ENCODE data around the gene MIEN1. TPM values are rescaled to one million over a fixed set of nuclear protein-coding genes. Genes with fewer than 3 reads are reported as not detected.
"Not testable (repeated sequence)": the region's sequence is repeated elsewhere in the genome, so short reads cannot be mapped to it uniquely, and the experiment has no call there.

The MIEN1 gene
- total RNA-seq, 1 donor from 2014 or later: 47.9 TPM

- DNase-seq (ENCODE audit: low read depth): no peak
Measured at GRCh38 chr17:39742126-39742855, 12.0 kb upstream of the MIEN1 start.

DNA sequence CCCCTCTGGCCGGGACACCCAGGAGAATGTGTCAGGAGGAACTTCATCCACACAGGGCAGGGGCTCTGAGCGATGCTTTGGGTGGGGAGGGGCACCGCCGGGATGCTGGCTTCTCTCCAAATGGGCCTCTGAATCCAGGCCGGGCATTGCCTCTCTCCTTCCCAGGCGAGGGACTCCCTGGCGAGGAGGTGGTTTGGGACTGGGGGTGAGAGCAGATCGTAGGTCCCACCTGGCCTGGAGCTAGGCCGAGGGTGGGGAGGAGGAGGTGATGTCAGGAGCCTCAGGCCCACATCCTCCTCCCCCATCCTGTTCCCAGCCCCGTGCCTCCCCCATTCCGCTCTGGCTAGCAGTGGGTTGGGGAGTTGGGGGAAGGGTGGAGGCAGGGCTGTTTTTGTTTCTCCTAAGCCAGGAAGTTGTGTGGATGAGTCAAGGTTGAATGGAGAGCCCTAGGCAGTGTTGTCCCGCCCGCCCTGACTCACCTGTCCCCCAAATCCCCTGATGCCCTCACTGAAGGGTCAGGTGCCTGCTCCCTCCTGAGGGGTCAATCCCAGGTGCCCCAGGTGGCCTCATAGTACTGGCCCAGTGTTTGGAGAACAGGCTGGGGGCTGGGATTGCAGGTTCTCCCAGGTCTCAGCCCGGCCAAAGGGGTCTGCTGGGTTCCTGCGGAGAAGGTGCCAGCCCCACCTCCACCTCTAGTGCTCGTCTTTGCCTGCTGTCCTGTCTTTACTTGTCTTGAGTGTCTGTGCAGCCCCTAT is 10.2 kb upstream of the MIEN1 start:
- DNase-seq (ENCODE audit: low read depth): no peak

DNA sequence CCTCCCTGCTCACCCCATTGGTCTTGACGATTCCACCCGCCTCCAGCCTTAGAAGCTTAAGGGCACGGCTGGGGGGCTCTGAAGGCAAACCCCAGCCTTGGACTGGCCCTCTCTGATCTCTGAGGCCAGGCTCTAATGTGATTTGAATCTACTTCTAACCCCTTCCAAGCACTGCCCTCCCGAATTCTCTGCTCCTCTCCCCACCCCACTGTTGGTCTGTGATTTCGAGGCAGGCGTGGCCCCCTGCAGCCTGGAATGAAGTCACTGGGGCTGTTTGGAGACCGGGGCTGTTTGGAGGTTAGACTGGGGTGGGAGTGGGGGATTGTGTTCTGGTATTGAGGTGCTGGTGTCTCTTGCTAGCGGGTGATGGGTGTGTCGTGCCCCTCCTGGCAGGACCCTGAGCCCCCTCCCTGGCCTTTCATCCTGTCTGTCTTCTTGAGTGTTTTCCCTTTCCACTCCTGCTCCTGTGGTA is 9.6 kb upstream of the MIEN1 start:
- no peak for DNase-seq (ENCODE audit: low read depth)

- no peak for DNase-seq (ENCODE audit: low read depth)
Measured at GRCh38 chr17:39738983-39739884, 8.9 kb upstream of the MIEN1 start.

GRCh38 chr17:39738568-39738901 is 8.2 kb upstream of the MIEN1 start:
- no peak for DNase-seq (ENCODE audit: low read depth)

DNA sequence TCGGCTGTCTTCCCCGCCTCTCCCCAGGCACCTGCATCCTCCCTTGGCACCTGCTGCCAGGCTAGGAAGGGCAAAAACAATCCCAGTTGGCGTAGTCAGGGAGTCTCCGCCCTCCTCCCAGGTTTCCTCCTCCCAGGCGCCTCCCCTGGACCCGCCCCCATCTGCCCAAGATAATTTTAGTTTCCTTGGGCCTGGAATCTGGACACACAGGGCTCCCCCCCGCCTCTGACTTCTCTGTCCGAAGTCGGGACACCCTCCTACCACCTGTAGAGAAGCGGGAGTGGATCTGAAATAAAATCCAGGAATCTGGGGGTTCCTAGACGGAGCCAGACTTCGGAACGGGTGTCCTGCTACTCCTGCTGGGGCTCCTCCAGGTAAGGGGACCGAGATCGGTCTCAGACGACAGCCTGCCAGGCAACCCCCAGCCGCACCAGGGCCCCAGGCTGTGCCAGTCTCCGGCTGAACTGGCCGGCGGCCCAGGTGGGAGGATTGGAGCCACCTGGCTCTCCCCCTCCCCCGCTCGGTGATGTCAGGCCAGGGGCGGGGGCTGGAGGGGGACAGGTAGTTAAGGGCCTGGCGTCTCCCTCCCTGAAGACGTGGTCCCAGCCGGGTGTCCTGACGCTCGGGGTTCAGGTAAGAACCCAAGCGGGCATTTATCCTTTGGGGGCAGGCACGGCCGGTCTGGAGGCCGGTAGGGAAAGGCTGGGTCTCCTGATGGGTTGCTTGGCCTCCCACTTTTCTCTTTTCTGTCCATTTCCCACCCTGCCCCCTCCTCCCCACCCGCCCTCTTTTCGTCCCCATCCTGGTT is 7.6 kb upstream of the MIEN1 start, which contains the start of gene GRB7:
Gene GRB7, plus strand, starts transcription at position 179 of the 808 bp plus-strand sequence. CDS start 4,364 bp downstream, outside the sequence.
- DNase-seq (ENCODE audit: low read depth): no peak

GRCh38 chr17:39737206-39737759 is 7.0 kb upstream of the MIEN1 start:
- no peak for DNase-seq (ENCODE audit: low read depth)

GRCh38 chr17:39736319-39737165 is 6.2 kb upstream of the MIEN1 start:
- peak; percentile 39 for DNase-seq (ENCODE audit: low read depth)

DNA sequence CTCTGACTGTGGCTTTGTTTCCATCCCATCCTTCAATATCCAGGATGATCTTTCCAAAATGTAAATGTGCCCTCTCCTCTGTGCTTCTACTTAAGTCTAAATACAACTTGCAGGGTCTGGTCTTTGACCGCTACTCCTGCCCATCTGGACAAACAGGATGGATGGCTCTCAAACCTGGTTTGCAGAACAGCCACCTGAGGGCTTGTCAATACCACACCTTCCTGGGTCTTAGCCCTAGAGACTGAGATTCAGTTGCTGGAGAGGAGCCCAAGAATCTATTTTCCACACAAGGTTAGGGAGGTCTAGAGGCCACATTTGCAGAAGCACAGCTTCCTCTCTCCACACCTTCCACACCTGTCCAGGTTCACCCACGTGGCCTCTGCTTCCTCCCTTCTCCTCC is 5.5 kb upstream of the MIEN1 start:
- no peak for DNase-seq (ENCODE audit: low read depth)

DNA sequence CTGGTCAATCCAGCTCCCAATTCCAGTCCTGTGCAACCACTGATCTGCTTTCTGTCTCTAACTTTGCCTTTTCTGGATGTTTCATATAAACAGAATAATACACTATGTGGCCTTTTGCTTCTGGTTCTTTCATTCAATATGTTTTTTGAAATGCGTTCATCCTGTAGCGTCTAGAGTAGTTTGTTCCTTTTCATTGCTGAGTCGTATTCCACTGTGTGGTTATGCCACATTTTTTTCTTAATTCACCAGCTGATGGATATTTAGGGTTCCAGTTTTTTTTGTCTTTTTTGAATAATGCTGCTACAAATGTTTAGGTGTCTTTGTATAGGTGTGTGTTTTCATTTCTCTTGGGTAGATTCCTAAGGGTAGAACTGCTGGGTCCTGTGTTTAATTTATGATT is 2.3 kb upstream of the MIEN1 start:
- no peak for DNase-seq (ENCODE audit: low read depth)

GRCh38 chr17:39729280-39729851 is 966 bp downstream of the MIEN1 start:
- peak; percentile 24 for DNase-seq (ENCODE audit: low read depth)

GRCh38 chr17:39727556-39727955 is 2.8 kb downstream of the MIEN1 start:
- DNase-seq (ENCODE audit: low read depth): no peak

DNA sequence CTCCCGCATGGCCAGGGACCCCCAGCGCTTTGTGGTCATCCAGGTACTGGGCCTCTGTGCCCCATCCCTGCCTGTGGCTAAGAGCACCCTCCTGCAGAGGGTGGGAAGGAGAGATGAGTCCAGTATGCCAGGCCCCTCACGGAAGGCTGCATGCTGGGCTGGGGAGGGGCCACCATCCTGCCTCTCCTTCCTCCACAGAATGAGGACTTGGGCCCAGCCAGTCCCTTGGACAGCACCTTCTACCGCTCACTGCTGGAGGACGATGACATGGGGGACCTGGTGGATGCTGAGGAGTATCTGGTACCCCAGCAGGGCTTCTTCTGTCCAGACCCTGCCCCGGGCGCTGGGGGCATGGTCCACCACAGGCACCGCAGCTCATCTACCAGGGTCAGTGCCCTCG is 3.7 kb downstream of the MIEN1 start:
- DNase-seq (ENCODE audit: low read depth): no peak

GRCh38 chr17:39725923-39726322 is 4.4 kb downstream of the MIEN1 start:
- not testable (repeated sequence) for DNase-seq (ENCODE audit: low read depth)

GRCh38 chr17:39724731-39725130 is 5.6 kb downstream of the MIEN1 start:
- DNase-seq (ENCODE audit: low read depth): no peak

- DNase-seq (ENCODE audit: low read depth): no peak
Measured at GRCh38 chr17:39722965-39723848, 7.1 kb downstream of the MIEN1 start.

DNA sequence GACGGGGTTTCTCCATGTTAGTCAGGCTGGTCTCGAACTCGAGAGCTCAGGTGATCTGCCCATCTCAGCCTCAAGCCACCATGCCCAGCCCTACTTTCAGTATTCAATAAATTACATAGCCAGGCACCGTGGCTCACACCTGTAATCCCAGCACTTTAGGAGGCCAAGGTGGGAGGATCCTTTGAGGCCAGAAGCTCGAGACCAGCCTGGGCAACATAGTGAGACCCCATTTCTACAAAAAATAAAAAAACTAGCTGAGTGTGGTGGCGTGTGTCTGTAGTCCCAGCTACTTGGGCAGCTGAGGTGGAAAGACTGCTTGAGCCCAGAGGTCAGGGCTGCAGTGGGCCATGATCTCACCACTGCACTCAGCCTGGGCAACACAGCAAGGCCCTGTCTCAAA is 8.2 kb downstream of the MIEN1 start:
- no peak for DNase-seq (ENCODE audit: low read depth)
